22Rv1 (cell line): Measurements from ENCODE around the gene TBCK.
"Not testable (repeated sequence)": the region's sequence is repeated elsewhere in the genome, so short reads cannot be mapped to it uniquely, and the experiment has no call there.

Experiments used
- CTCF ChIP-seq: fragments of 450-650 bp; IDR thresholded peaks from 2 replicates; pipeline ENCODE4 v1.5.1; 2017; ENCODE audit warnings: mild to moderate bottlenecking
- ZFX ChIP-seq: fragments of 450-650 bp; IDR thresholded peaks from 2 replicates; pipeline ENCODE4 v1.6.1; 2017; ENCODE audit warnings: antibody characterized with exemption, borderline replicate concordance

- TF ChIP-seq CTCF, ZFX: not testable (repeated sequence)
These were observed 5.2 kb upstream of the TBCK start for GRCh38 chr4:106321168-106321567.
